SIG-M5 treated with dmso at 0.1 percent for 504 hours (cell line): Measurements from ENCODE around the gene SPIRE2.
"Not testable (repeated sequence)": the region's sequence is repeated elsewhere in the genome, so short reads cannot be mapped to it uniquely, and the experiment has no call there.

Source experiments
- DNase-seq: peaks from one replicate; lab custom pipeline; 2025; ENCODE audit not compliant: unreplicated experiment; lab: John Stamatoyannopoulos, UW

Gene SPIRE2

GRCh38 chr16:89806589-89807193, 21.6 kb upstream of the SPIRE2 start:
- DNase-seq: not testable (repeated sequence)

- DNase-seq: no peak
Measured at GRCh38 chr16:89808475-89808874, 19.8 kb upstream of the SPIRE2 start.

GRCh38 chr16:89811321-89811720, 17.0 kb upstream of the SPIRE2 start:
- no peak for DNase-seq

GRCh38 chr16:89815639-89816348, 12.5 kb upstream of the SPIRE2 start:
- DNase-seq: no peak

GRCh38 chr16:89818851-89819403, 9.3 kb upstream of the SPIRE2 start:
- DNase-seq: not testable (repeated sequence)

GRCh38 chr16:89819448-89819847, 8.8 kb upstream of the SPIRE2 start:
- DNase-seq: not testable (repeated sequence)

GRCh38 chr16:89821438-89822187, 6.7 kb upstream of the SPIRE2 start:
- no peak for DNase-seq

- peak; percentile 29 for DNase-seq
Measured at GRCh38 chr16:89822188-89823086, 5.8 kb upstream of the SPIRE2 start.

GRCh38 chr16:89823087-89823823, 5.0 kb upstream of the SPIRE2 start:
- no peak for DNase-seq

- not testable (repeated sequence) for DNase-seq
Measured at GRCh38 chr16:89823824-89824148, 4.5 kb upstream of the SPIRE2 start.

GRCh38 chr16:89826531-89827382, 1.5 kb upstream of the SPIRE2 start:
- DNase-seq: no peak

GRCh38 chr16:89827383-89828198, 684 bp upstream of the SPIRE2 start:
- DNase-seq: peak; percentile 39

- DNase-seq: no peak
Measured at GRCh38 chr16:89828870-89829629, 775 bp downstream of the SPIRE2 start.

- no peak for DNase-seq
Measured at GRCh38 chr16:89829630-89830437, 1.6 kb downstream of the SPIRE2 start.

GRCh38 chr16:89831810-89832328, 3.6 kb downstream of the SPIRE2 start:
- no peak for DNase-seq

GRCh38 chr16:89833664-89834363, 5.5 kb downstream of the SPIRE2 start:
- peak; percentile 72 for DNase-seq
